Right lobe of liver (tissue), 4 donors: ENCODE data around the gene GRP.

ENCODE experiments used
- CTCF ChIP-seq, 4 donors: fragments of 200-600 bp in 3 of 4; fragments of 450-650 bp in 1 of 4; IDR thresholded peaks; one replicate each; pipeline versions ENCODE4 v1.5.1 to v1.8.0; 2016 to 2022; ENCODE audit warnings: antibody characterized with exemption in 4 of 4, mild to moderate bottlenecking in 2 of 4
- POLR2A ChIP-seq: fragments of 450-650 bp; IDR thresholded peaks from one replicate; pipeline ENCODE4 v1.6.1; 2017; ENCODE audit warnings: antibody characterized with exemption, mild to moderate bottlenecking
- donor health status: DM: no; HTN: no; CAD: no.
- donor health status: DM: no; HTN: no; CAD: no.
- donor health status: DM: no; HTN: yes; CAD: no.

DNA sequence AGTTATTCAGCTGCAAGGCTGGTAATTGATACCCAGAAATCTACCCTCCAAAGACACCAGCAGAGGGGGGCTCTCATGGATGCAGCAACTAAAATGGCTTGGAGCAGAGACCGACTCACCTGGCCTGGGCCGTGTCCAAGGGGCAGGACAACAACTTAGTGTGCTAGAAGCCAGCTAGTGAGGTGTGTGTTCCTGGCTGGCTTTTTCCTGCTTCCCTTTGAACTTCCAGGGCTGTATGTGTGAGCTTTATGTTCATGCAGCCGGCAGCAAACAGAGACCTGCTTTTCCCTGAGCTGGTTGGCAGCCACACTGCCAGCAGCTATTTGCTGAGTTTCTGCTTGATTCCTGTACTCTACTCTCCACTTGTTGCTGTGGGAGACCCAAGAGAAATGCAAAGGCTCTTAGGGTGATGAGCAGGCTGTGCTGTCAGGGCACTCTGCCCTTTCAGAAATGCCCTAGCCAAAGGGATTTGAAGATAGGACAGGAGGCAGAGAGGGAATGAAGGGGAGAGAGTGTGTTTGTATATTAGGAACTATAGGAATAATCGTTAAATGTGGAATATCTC lies 23.7 kb upstream of the GRP start:
- TF ChIP-seq CTCF (IDR thresholded peaks at IDR 0.05) (no peak), POLR2A (no peak)
